Measurements from ENCODE around the gene IPO5.

Gene IPO5

DNA sequence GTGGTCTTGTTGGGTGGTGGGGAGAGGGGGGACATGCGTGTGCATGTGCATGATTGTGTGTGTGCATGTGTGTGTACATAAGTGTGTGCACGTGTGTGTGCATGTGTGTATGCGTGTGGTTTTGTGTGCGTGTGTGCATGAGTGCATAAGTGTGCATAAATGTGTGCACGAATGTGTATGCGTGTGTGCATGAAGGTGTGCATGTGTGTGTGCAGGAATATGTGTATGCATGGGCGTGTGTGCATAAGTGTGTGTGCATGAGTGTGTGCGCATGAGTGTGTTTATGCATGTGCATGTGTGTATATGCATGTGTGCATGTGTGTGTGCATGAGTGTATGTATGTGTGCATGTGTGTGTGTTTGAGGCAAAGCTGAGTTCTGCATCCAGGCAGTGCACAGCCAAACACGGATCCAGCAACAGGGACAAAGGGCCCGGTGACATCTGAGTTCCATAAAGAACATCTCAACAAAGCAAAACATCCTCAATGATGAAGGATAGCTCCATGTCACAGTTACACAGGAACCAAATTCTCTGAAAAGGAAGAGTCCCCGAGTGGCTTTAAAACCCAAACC, 103.5 kb downstream of the IPO5 start:
- no peak for DNase-seq (ENCODE audit: low read depth in 2 of 2)

- no peak for DNase-seq (ENCODE audit: low read depth in 2 of 2)
Observed at GRCh38 chr13:98059276-98059675, 105.8 kb downstream of the IPO5 start.

- no peak for DNase-seq (ENCODE audit: low read depth in 2 of 2)
Observed at GRCh38 chr13:98060282-98060681, 106.8 kb downstream of the IPO5 start.

GRCh38 chr13:98065468-98065867, 112.0 kb downstream of the IPO5 start:
- no peak for DNase-seq (ENCODE audit: low read depth in 2 of 2)

DNA sequence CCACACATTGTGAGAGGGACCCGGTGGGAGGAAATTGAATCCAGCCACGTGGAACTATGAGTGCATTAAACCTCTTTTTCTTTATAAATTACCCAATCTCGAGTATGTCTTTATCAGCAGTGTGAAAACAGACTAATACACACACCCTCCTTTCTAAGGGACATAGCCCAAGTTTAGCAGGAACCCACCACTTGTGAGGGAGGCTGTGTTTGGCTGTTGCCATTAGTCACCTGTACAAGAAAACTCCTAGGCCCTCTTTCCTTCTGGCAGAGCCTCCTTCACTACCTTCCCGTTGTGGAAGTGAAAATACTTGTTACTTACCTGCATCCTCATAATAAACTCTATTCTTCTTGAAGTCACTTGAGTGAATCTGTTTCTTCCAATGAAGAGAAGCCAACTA, 113.2 kb downstream of the IPO5 start:
- DNase-seq (ENCODE audit: low read depth in 2 of 2): no peak

DNA sequence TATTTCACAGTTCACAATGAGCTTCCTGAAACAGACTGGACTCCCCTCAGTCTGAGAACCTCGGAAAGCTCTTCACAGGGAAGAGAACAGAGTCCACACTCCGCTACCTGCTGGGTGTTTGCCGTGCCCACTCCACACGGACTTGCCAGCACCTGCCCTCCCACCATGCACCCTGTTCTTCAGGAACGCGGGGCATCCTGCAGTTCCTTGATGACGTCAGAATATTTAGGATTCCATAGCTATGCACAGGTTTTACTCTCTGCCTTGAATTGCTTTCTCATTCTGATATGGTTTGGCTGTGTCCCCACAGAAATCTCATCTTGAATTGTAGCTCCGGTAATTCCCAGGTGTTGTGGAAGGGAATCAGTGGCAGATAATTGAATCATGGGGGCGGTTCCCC, 115.0 kb downstream of the IPO5 start:
- DNase-seq (ENCODE audit: low read depth in 2 of 2): no peak

GRCh38 chr13:98069985-98070384, 116.5 kb downstream of the IPO5 start:
- DNase-seq (ENCODE audit: low read depth in 2 of 2): no peak

- DNase-seq (ENCODE audit: low read depth in 2 of 2): no peak
Observed at GRCh38 chr13:98071316-98071715, 117.8 kb downstream of the IPO5 start.

DNA sequence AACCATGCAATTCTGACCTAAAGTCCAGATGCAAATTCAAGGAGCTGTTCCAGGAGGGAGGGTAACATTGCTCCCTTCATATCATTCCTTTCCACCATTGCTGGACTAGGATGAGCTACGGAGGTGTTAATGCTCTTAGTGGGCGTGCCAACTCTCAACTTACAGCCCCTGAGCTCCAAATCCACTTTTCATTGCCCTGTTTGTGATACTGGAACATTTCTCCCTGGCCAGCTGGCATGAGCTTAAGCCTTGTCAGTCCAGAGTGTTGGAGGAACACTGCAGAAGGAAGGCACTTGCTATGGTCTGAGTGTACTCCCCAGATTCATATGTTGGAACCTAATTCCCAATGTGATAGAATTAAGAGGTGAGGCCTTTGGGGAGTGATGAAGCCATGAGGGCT, 119.0 kb downstream of the IPO5 start:
- no peak for DNase-seq (ENCODE audit: low read depth in 2 of 2)
